ENCODE results near the gene CCDC182.

The CCDC182 gene

GRCh38 chr17:57745242-57745641 lies at the start of gene CCDC182:
Gene CCDC182, minus strand, starts transcription at chr17:57745299. Its CDS starts 27 bp downstream, at chr17:57745272.
- H3K27me3 Mint-ChIP-seq, result peaks cover 12% of the 10 kb centered on the region
- H3K4me1 Mint-ChIP-seq, result peaks cover 25% of the 10 kb centered on the region
- no peaks in the 10 kb centered on the region for H3K36me3 Mint-ChIP-seq
- H3K27ac Mint-ChIP-seq, result peak within 1 kb of the TSS; percentile 1
- no peak for ATAC-seq
- no peaks in the 10 kb centered on the region for H3K9me3 Mint-ChIP-seq
- H3K4me3 Mint-ChIP-seq, result no peak within 1 kb of the TSS

GRCh38 chr17:57794841-57795240 lies 49.7 kb upstream of the CCDC182 start:
- ATAC-seq, result no peak
- Mint-ChIP-seq H3K36me3 (no peaks in the 10 kb centered on the region), H3K4me3 (no peak overlapping the region), H3K27ac (no peak overlapping the region), H3K27me3 (peaks cover 16% of the 10 kb centered on the region), H3K4me1 (no peaks in the 10 kb centered on the region), H3K9me3 (no peaks in the 10 kb centered on the region)

GRCh38 chr17:57788725-57789124 lies 43.6 kb upstream of the CCDC182 start:
- Mint-ChIP-seq H3K4me1 (no peaks in the 10 kb centered on the region), H3K4me3 (no peak overlapping the region), H3K9me3 (no peaks in the 10 kb centered on the region), H3K27me3 (peaks cover 41% of the 10 kb centered on the region), H3K27ac (no peak overlapping the region), H3K36me3 (no peaks in the 10 kb centered on the region)
- no peak for ATAC-seq

GRCh38 chr17:57785022-57785421 lies 39.9 kb upstream of the CCDC182 start:
- no peaks in the 10 kb centered on the region for H3K36me3 Mint-ChIP-seq
- H3K4me3 Mint-ChIP-seq, result no peak overlapping the region
- H3K27ac Mint-ChIP-seq, result no peak overlapping the region
- no peaks in the 10 kb centered on the region for H3K9me3 Mint-ChIP-seq
- H3K4me1 Mint-ChIP-seq, result no peaks in the 10 kb centered on the region
- ATAC-seq, result no peak
- peaks cover 26% of the 10 kb centered on the region for H3K27me3 Mint-ChIP-seq

- H3K4me3 Mint-ChIP-seq, result no peak overlapping the region
- H3K27me3 Mint-ChIP-seq, result peaks cover 25% of the 10 kb centered on the region
- no peak for ATAC-seq
- no peaks in the 10 kb centered on the region for H3K9me3 Mint-ChIP-seq
- no peaks in the 10 kb centered on the region for H3K4me1 Mint-ChIP-seq
- H3K27ac Mint-ChIP-seq, result no peak overlapping the region
- no peaks in the 10 kb centered on the region for H3K36me3 Mint-ChIP-seq
Measured at GRCh38 chr17:57784226-57784895, 39.3 kb upstream of the CCDC182 start.

GRCh38 chr17:57783338-57783742 lies 38.2 kb upstream of the CCDC182 start:
- Mint-ChIP-seq H3K27ac (no peak overlapping the region), H3K36me3 (no peaks in the 10 kb centered on the region), H3K4me1 (no peaks in the 10 kb centered on the region), H3K27me3 (peaks cover 19% of the 10 kb centered on the region), H3K9me3 (no peaks in the 10 kb centered on the region), H3K4me3 (no peak overlapping the region)
- ATAC-seq, result no peak

GRCh38 chr17:57782647-57783337 lies 37.7 kb upstream of the CCDC182 start:
- H3K9me3 Mint-ChIP-seq, result no peaks in the 10 kb centered on the region
- H3K4me3 Mint-ChIP-seq, result no peak overlapping the region
- H3K27me3 Mint-ChIP-seq, result peaks cover 19% of the 10 kb centered on the region
- no peak overlapping the region for H3K27ac Mint-ChIP-seq
- no peak for ATAC-seq
- no peaks in the 10 kb centered on the region for H3K36me3 Mint-ChIP-seq
- no peaks in the 10 kb centered on the region for H3K4me1 Mint-ChIP-seq

- no peaks in the 10 kb centered on the region for H3K4me1 Mint-ChIP-seq
- no peak overlapping the region for H3K27ac Mint-ChIP-seq
- no peak overlapping the region for H3K4me3 Mint-ChIP-seq
- H3K27me3 Mint-ChIP-seq, result peaks cover 19% of the 10 kb centered on the region
- no peak for ATAC-seq
- no peaks in the 10 kb centered on the region for H3K9me3 Mint-ChIP-seq
- H3K36me3 Mint-ChIP-seq, result no peaks in the 10 kb centered on the region
Measured at GRCh38 chr17:57782062-57782490, 37.0 kb upstream of the CCDC182 start.

GRCh38 chr17:57781386-57782061 lies 36.4 kb upstream of the CCDC182 start:
- H3K27ac Mint-ChIP-seq, result no peak overlapping the region
- H3K36me3 Mint-ChIP-seq, result no peaks in the 10 kb centered on the region
- H3K9me3 Mint-ChIP-seq, result no peaks in the 10 kb centered on the region
- H3K4me1 Mint-ChIP-seq, result no peaks in the 10 kb centered on the region
- no peak for ATAC-seq
- peaks cover 16% of the 10 kb centered on the region for H3K27me3 Mint-ChIP-seq
- no peak overlapping the region for H3K4me3 Mint-ChIP-seq

- H3K36me3 Mint-ChIP-seq, result no peaks in the 10 kb centered on the region
- H3K9me3 Mint-ChIP-seq, result no peaks in the 10 kb centered on the region
- H3K27ac Mint-ChIP-seq, result no peak overlapping the region
- no peak for ATAC-seq
- H3K4me1 Mint-ChIP-seq, result no peaks in the 10 kb centered on the region
- H3K4me3 Mint-ChIP-seq, result no peak overlapping the region
- peaks cover 33% of the 10 kb centered on the region for H3K27me3 Mint-ChIP-seq
Measured at GRCh38 chr17:57779706-57780105, 34.6 kb upstream of the CCDC182 start.

GRCh38 chr17:57778306-57778705 lies 33.2 kb upstream of the CCDC182 start:
- H3K27me3 Mint-ChIP-seq, result peaks cover 47% of the 10 kb centered on the region
- no peaks in the 10 kb centered on the region for H3K4me1 Mint-ChIP-seq
- no peak overlapping the region for H3K4me3 Mint-ChIP-seq
- H3K36me3 Mint-ChIP-seq, result no peaks in the 10 kb centered on the region
- no peak overlapping the region for H3K27ac Mint-ChIP-seq
- no peak for ATAC-seq
- no peaks in the 10 kb centered on the region for H3K9me3 Mint-ChIP-seq

- H3K27ac Mint-ChIP-seq, result no peak overlapping the region
- no peaks in the 10 kb centered on the region for H3K36me3 Mint-ChIP-seq
- H3K9me3 Mint-ChIP-seq, result no peaks in the 10 kb centered on the region
- H3K27me3 Mint-ChIP-seq, result peaks cover 66% of the 10 kb centered on the region
- no peak for ATAC-seq
- no peaks in the 10 kb centered on the region for H3K4me1 Mint-ChIP-seq
- H3K4me3 Mint-ChIP-seq, result no peak overlapping the region
Measured at GRCh38 chr17:57776366-57776765, 31.3 kb upstream of the CCDC182 start.

- Mint-ChIP-seq H3K36me3 (no peaks in the 10 kb centered on the region), H3K27ac (no peak overlapping the region), H3K4me1 (no peaks in the 10 kb centered on the region), H3K9me3 (no peaks in the 10 kb centered on the region), H3K4me3 (no peak overlapping the region), H3K27me3 (peaks cover 69% of the 10 kb centered on the region)
- no peak for ATAC-seq
Measured at GRCh38 chr17:57774872-57775271, 29.8 kb upstream of the CCDC182 start.

- H3K4me1 Mint-ChIP-seq, result no peaks in the 10 kb centered on the region
Measured at GRCh38 chr17:57773557-57773956, 28.5 kb upstream of the CCDC182 start.

GRCh38 chr17:57772774-57773173 lies 27.7 kb upstream of the CCDC182 start:
- no peak overlapping the region for H3K27ac Mint-ChIP-seq
- no peaks in the 10 kb centered on the region for H3K9me3 Mint-ChIP-seq
- peaks cover 67% of the 10 kb centered on the region for H3K27me3 Mint-ChIP-seq
- no peaks in the 10 kb centered on the region for H3K4me1 Mint-ChIP-seq
- no peak for ATAC-seq
- no peak overlapping the region for H3K4me3 Mint-ChIP-seq
- no peaks in the 10 kb centered on the region for H3K36me3 Mint-ChIP-seq

More at GRCh38 chr17:57773557-57773956, 28.5 kb upstream of the CCDC182 start:
- Mint-ChIP-seq H3K27ac (no peak overlapping the region), H3K27me3 (peaks cover 69% of the 10 kb centered on the region), H3K4me3 (no peak overlapping the region), H3K36me3 (no peaks in the 10 kb centered on the region), H3K9me3 (no peaks in the 10 kb centered on the region)
- no peak for ATAC-seq

- no peak overlapping the region for H3K27ac Mint-ChIP-seq
- no peak overlapping the region for H3K4me3 Mint-ChIP-seq
- no peaks in the 10 kb centered on the region for H3K36me3 Mint-ChIP-seq
- ATAC-seq, result no peak
- peaks cover 43% of the 10 kb centered on the region for H3K27me3 Mint-ChIP-seq
- no peaks in the 10 kb centered on the region for H3K9me3 Mint-ChIP-seq
- H3K4me1 Mint-ChIP-seq, result no peaks in the 10 kb centered on the region
Measured at GRCh38 chr17:57767561-57767960, 22.5 kb upstream of the CCDC182 start.

Data from stimulated activated memory B cell treated with anti-CD40 and anti-IgM and Interleukin-4, amounts not matched to agents 10 μg/mL and 1 μg/mL and 100 μg/mL, for 72 hours (primary cell).